Omental fat pad (tissue), 4 donors: Measurements from ENCODE around the gene CIZ1. TPM values are rescaled to one million over a fixed set of nuclear protein-coding genes. Genes with fewer than 3 reads are reported as not detected.
A peak's percentile ranks its signal among the peaks of the same experiment; 100 is the strongest.

ENCODE experiments used
- ATAC-seq: fragments of 150-250 bp; one replicate; pipeline ENCODE4 v1.9.1; 2016; ENCODE audit warnings: mild to moderate bottlenecking, moderate library complexity; ENCODE audit not compliant: low FRiP score
- DNase-seq: peaks from one replicate; pipeline ENCODE4 v3.0.0-alpha.2; 2019; ENCODE audit warnings: low spot score
- CTCF ChIP-seq, 3 donors: fragments of 450-650 bp; IDR thresholded peaks; one replicate each; pipeline ENCODE4 v1.5.1; 2016 to 2017; ENCODE audit warnings: antibody characterized with exemption in 3 of 3, mild to moderate bottlenecking in 3 of 3, moderate library complexity in 2 of 3
- total RNA-seq, 4 donors: library from RNA; depleted of rRNA; stranded (reverse); fragments of >200 nt; gene quantifications; one replicate each; pipeline ENCODE4 v1.1.0, GENCODE V29; 2016

CIZ1 gene
- total RNA-seq, 4 donors from 2014 or later = 40.1 to 70.1 (median 52.5) TPM

- no peak for TF ChIP-seq CTCF (IDR thresholded peaks at IDR 0.05)
- DNase-seq = no peak
- no peak for ATAC-seq
These were observed 13.5 kb upstream of the CIZ1 start for GRCh38 chr9:128204858-128205257.

GRCh38 chr9:128203707-128204551, 12.6 kb upstream of the CIZ1 start:
- TF ChIP-seq CTCF (IDR thresholded peaks at IDR 0.05) = no peak
- ATAC-seq (peak; percentile 52), DNase-seq (no peak)

- peak; percentile 79 for ATAC-seq
- DNase-seq = no peak
- peak in 2 of 3 donors; percentile 93 to 94 for TF ChIP-seq CTCF (IDR thresholded peaks at IDR 0.05)
These were observed 11.8 kb upstream of the CIZ1 start, which contains the start of gene DNM1 for GRCh38 chr9:128203024-128203706. Gene DNM1, plus strand, starts transcription at chr9:128203379. Its CDS starts 92 bp downstream, at chr9:128203471.

GRCh38 chr9:128202648-128203023, 11.3 kb upstream of the CIZ1 start:
- TF ChIP-seq CTCF (IDR thresholded peaks at IDR 0.05) = no peak
- no peak for ATAC-seq
- DNase-seq = no peak

GRCh38 chr9:128201441-128202369, 10.3 kb upstream of the CIZ1 start:
- no peak for DNase-seq
- no peak for TF ChIP-seq CTCF (IDR thresholded peaks at IDR 0.05)
- ATAC-seq = no peak

GRCh38 chr9:128193469-128194096, 2.2 kb upstream of the CIZ1 start:
- TF ChIP-seq CTCF (IDR thresholded peaks at IDR 0.05) = no peak
- DNase-seq = no peak
- no peak for ATAC-seq
